Uterus (tissue), 2 donors: ENCODE results near the gene LNP1.
"Not testable (repeated sequence)": the region's sequence is repeated elsewhere in the genome, so short reads cannot be mapped to it uniquely, and the experiment has no call there.

Experiments used
- POLR2A ChIP-seq, 2 donors: fragments of 450-650 bp; IDR thresholded peaks; one replicate each; pipeline ENCODE4 v1.6.1; 2016; ENCODE audit warnings: antibody characterized with exemption in 2 of 2, mild to moderate bottlenecking in 1 of 2, moderate library complexity in 1 of 2
- TF ChIP-seq, protein P1 (sequence below), 4 experiments: fragments of 200-600 bp in 2 of 4; fragments of 450-650 bp in 2 of 4; sonication (generic) in 2 of 4; IDR thresholded peaks; one replicate each; pipeline ENCODE4 v1.5.1; 2016 to 2019; ENCODE audit warnings: antibody characterized with exemption in 4 of 4, mild to moderate bottlenecking in 2 of 4, moderate library complexity in 1 of 4

GRCh38 chr3:100477851-100478360 lies 76.6 kb downstream of the LNP1 start:
- TF ChIP-seq, protein P1, sequence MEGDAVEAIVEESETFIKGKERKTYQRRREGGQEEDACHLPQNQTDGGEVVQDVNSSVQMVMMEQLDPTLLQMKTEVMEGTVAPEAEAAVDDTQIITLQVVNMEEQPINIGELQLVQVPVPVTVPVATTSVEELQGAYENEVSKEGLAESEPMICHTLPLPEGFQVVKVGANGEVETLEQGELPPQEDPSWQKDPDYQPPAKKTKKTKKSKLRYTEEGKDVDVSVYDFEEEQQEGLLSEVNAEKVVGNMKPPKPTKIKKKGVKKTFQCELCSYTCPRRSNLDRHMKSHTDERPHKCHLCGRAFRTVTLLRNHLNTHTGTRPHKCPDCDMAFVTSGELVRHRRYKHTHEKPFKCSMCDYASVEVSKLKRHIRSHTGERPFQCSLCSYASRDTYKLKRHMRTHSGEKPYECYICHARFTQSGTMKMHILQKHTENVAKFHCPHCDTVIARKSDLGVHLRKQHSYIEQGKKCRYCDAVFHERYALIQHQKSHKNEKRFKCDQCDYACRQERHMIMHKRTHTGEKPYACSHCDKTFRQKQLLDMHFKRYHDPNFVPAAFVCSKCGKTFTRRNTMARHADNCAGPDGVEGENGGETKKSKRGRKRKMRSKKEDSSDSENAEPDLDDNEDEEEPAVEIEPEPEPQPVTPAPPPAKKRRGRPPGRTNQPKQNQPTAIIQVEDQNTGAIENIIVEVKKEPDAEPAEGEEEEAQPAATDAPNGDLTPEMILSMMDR (IDR thresholded peaks at IDR 0.05), result not testable (repeated sequence)
- not testable (repeated sequence) for TF ChIP-seq POLR2A (IDR thresholded peaks at IDR 0.05)
